GM12878 (cell line): Measurements from ENCODE around the gene ARL2. TPM values are rescaled to one million over a fixed set of nuclear protein-coding genes. Genes with fewer than 3 reads are reported as not detected.
A peak's percentile ranks its signal among the peaks of the same experiment; 100 is the strongest.

ENCODE experiments used
- ATAC-seq: fragments of 200-7000 bp; cut with Tn5 transposase; 3 replicates; pipeline ENCODE4 v1.9.1; 2020; ENCODE audit warnings: mild to moderate bottlenecking, moderate library complexity
- BruUV-seq: library from RNA; stranded (reverse); fragments of 400-500 nt; replicated peaks from 2 replicates; lab custom pipeline; 2021; lab: Mats Ljungman, UMichigan
- CTCF ChIA-PET: fragments of 300-600 bp; sonication (Branson Sonifier 250); formaldehyde crosslinking; extraction: SDS; loops from one replicate; lab custom pipeline; 2021; ENCODE audit warnings: inconsistent platforms; lab: Yijun Ruan, JAX
- POLR2A ChIA-PET: fragments of 350-600 bp; formaldehyde crosslinking; extraction: SDS; loops from one replicate; lab custom pipeline; 2021; ENCODE audit warnings: inconsistent platforms; lab: Charles Lee
- RAD21 ChIA-PET: fragments of 300-600 bp; sonication (Branson Sonifier 250); formaldehyde crosslinking; loops from one replicate; lab custom pipeline; 2023; ENCODE audit warnings: antibody characterized with exemption; ENCODE audit not compliant: unreplicated experiment; lab: Charles Lee
- SMC1A ChIA-PET: fragments of 300-600 bp; sonication (Branson Sonifier 250); formaldehyde crosslinking; loops from one replicate; lab custom pipeline; 2023; ENCODE audit not compliant: unreplicated experiment, uncharacterized antibody; lab: Charles Lee
- DNase-seq: peaks from one replicate; pipeline ENCODE4 v3.0.0-alpha.2; 2011; ENCODE audit warnings: low read depth, low spot score
- FAIRE-seq: peaks from 3 replicates; lab custom pipeline; 2011; peaks lifted over from hg19 to GRCh38; lab: Jason Lieb, UNC
- H2AFZ ChIP-seq: 2 replicates; pipeline ENCODE4 v1.6.0; 2011; ENCODE audit warnings: low read depth, low read length, control low read depth; ENCODE audit not compliant: control insufficient read depth
- H3K27ac ChIP-seq: 2 replicates; pipeline ENCODE4 v1.5.1; 2011; ENCODE audit warnings: control low read depth; ENCODE audit not compliant: control insufficient read depth, insufficient read depth
- H3K27me3 ChIP-seq, 2 experiments: replicated peaks in 1 of 2; 2 replicates each; pipeline versions ENCODE4 v1.6.0 to v1.6.1; 2011; ENCODE audit warnings: low read length in 1 of 2; ENCODE audit not compliant: control insufficient read depth in 2 of 2, insufficient read depth in 2 of 2
- H3K36me3 ChIP-seq, 2 experiments: 2 replicates each; pipeline ENCODE4 v1.5.1; 2011; ENCODE audit warnings: low read length in 1 of 2; ENCODE audit not compliant: control insufficient read depth in 2 of 2, insufficient read depth in 2 of 2
- H3K4me1 ChIP-seq: 2 replicates; pipeline ENCODE4 v1.6.1; 2011; ENCODE audit warnings: mild to moderate bottlenecking, low read length, moderate library complexity, mixed read lengths; ENCODE audit not compliant: control insufficient read depth, insufficient read depth
- H3K4me2 ChIP-seq: 2 replicates; pipeline ENCODE4 v1.6.0; 2011; ENCODE audit warnings: control low read depth; ENCODE audit not compliant: control insufficient read depth, insufficient read depth
- H3K4me3 ChIP-seq: fragments of 200-600 bp; sonication (generic); 2 replicates; pipeline ENCODE4 v1.5.1; 2016
- H3K79me2 ChIP-seq: 2 replicates; pipeline ENCODE4 v1.6.0; 2011; ENCODE audit warnings: low read length; ENCODE audit not compliant: control insufficient read depth, insufficient read depth
- H3K9ac ChIP-seq: 2 replicates; pipeline ENCODE4 v1.8.0; 2011; ENCODE audit warnings: low read length, control low read depth, mixed read lengths; ENCODE audit not compliant: control insufficient read depth, insufficient read depth
- H3K9me3 ChIP-seq: replicated peaks from 3 replicates; pipeline ENCODE4 v1.5.1; 2011; ENCODE audit warnings: mild to moderate bottlenecking, low read length; ENCODE audit not compliant: control insufficient read depth, insufficient read depth
- H4K20me1 ChIP-seq: 2 replicates; pipeline ENCODE4 v1.6.0; 2011; ENCODE audit not compliant: control insufficient read depth, insufficient read depth
- CEBPB ChIP-seq, 2 experiments: fragments of 150-350 bp in 1 of 2; IDR thresholded peaks; 2 replicates each; pipeline ENCODE4 v1.6.1; 2012 to 2014; ENCODE audit warnings: low read depth in 2 of 2, low read length in 2 of 2, borderline replicate concordance in 1 of 2, inconsistent platforms in 1 of 2
- FOXK2 ChIP-seq: fragments of 450-650 bp; IDR thresholded peaks from 2 replicates; pipeline ENCODE4 v1.6.1; 2017; ENCODE audit warnings: mild to moderate bottlenecking, moderate library complexity
- KDM1A ChIP-seq: fragments of 200-600 bp; sonication (generic); IDR thresholded peaks from 2 replicates; pipeline ENCODE4 v1.6.1; 2016; ENCODE audit warnings: borderline replicate concordance
- NR2C2 ChIP-seq: IDR thresholded peaks from 2 replicates; pipeline ENCODE4 v1.6.1; 2011; ENCODE audit warnings: borderline replicate concordance, low read depth; ENCODE audit not compliant: control insufficient read depth, insufficient read length
- RCOR1 ChIP-seq: conservative IDR thresholded peaks from 2 replicates; pipeline ENCODE4 v1.6.1; 2012; ENCODE audit warnings: low read depth, low read length, improper control_type of control experiment
- TBL1XR1 ChIP-seq: IDR thresholded peaks from 2 replicates; pipeline ENCODE4 v1.6.1; 2012; ENCODE audit warnings: low read depth, low read length, improper control_type of control experiment
- ZNF384 ChIP-seq: IDR thresholded peaks from 2 replicates; pipeline ENCODE4 v1.6.1; 2012; ENCODE audit warnings: low read depth, mild to moderate bottlenecking, low read length, improper control_type of control experiment, borderline replicate concordance
- WGBS: methylation state at CpG from one replicate; pipeline ENCODE4 v1.1.6; 2016; ENCODE audit warnings: low lambda C conversion rate; ENCODE audit not compliant: insufficient replicate concordance, insufficient coverage; ENCODE audit errors: missing lambda C conversion rate; 5-methylcytosine and 5-hydroxymethylcytosine counted together
- in situ Hi-C: fragments of 300-500 bp; cut with MboI; formaldehyde crosslinking; loops from 9 replicates; pipeline ENCODE4 v1.14.3; 2018; ENCODE audit warnings: mixed read lengths
- intact Hi-C: fragments of 100-400 bp; cut with micrococcal nuclease; formaldehyde crosslinking; loops from one replicate; pipeline ENCODE4 v1.14.2; 2022; ENCODE audit not compliant: unreplicated experiment
- polyA plus RNA-seq, 11 experiments: library from polyadenylated mRNA; depleted of rRNA in 4 of 11; unstranded in 6 of 11; stranded (reverse) in 5 of 11; fragments of >200 nt; fragmentation: Nextera tagmentation in 4 of 11; fragmentation: Illumina TruSeq in 1 of 11; extraction: Ambion mirVana in 4 of 11; extraction: Trizol in 1 of 11; gene quantifications; 1 replicate in 1 of 11; 2 replicates in 10 of 11; pipeline versions ENCODE4 v1.2.1 to v1.2.3, GENCODE V29; 2011 to 2016; ENCODE audit warnings: inconsistent platforms in 2 of 11, missing spikeins in 2 of 11, low read depth in 1 of 11
- total RNA-seq, 4 experiments: library from RNA; depleted of rRNA in 3 of 4; stranded (reverse); fragments of >200 nt in 3 of 4; fragmentation: Illumina TruSeq in 1 of 4; extraction: Trizol in 1 of 4; gene quantifications; 2 replicates each; pipeline versions ENCODE4 v1.2.1 to v1.2.3, GENCODE V29; 2013 to 2021
- TF ChIP-seq, protein P1 (sequence below): fragments of 450-650 bp; formaldehyde crosslinking; IDR thresholded peaks from 2 replicates; pipeline ENCODE4 v1.5.0; 2022; ENCODE audit warnings: mild to moderate bottlenecking, missing genetic modification characterization
- TF ChIP-seq, protein P2 (sequence below): fragments of 450-650 bp; IDR thresholded peaks from 2 replicates; pipeline ENCODE4 v1.6.1; 2017; ENCODE audit warnings: low read depth, mild to moderate bottlenecking, moderate library complexity

The ARL2 gene
- total and polyA plus RNA-seq, 10 of the 15 experiments (the other 5 are each of a cell fraction or from before 2014, with no cell fraction given) = 4.1 to 138 (median 73.4) TPM

DNA sequence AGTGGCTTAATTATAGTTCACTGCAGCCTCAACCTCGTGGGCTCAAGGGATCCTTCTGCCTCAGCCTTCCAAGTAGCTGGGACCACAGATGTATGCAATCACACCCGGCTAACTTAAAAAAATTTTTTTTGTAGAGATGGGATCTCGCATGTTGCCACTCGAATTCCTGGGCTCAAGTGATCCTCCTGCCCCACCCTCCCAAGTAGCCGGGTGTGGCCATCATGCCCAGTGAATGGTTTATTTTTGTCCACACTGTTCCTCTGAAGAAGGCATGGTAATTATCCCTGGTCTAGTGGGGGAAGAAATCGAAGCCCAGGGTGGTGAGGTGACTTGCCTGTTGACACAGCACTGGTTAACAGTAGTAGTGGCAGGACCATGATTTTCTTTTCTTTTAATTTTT, 28.9 kb downstream of the ARL2 start:
- POLR2A ChIA-PET = interaction anchor here (1.0 to 1.1 kb wide), 2 partner anchors 10 to 468 kb away, joined by 3 to 5 read pairs; no protein-coding TSS in a partner anchor
- CTCF ChIA-PET = interaction anchor here (0.9 to 3.3 kb wide), 3 partner anchors 15 to 68 kb away, joined by 3 to 9 read pairs (median 4); partner anchors contain the start of genes ARL2 and TM7SF2
- FAIRE-seq = no peak
- Histone ChIP-seq H3K27ac (no peak overlapping the region), H3K27me3 (no peaks in the 10 kb centered on the region), H3K4me2 (peak overlapping the region; percentile 76), H2AFZ (no peak overlapping the region), H3K36me3 (peaks cover 0 to 5% of the 10 kb centered on the region in 2 experiments; a peak in 3 of 4 replicates), H4K20me1 (no peaks in the 10 kb centered on the region), H3K79me2 (peaks cover 5% of the 10 kb centered on the region), H3K9ac (no peak overlapping the region), H3K4me1 (peaks cover 20% of the 10 kb centered on the region), H3K4me3 (no peak overlapping the region; the same call in 1 of the 2 replicates), H3K9me3 (no peaks in the 10 kb centered on the region)
- RAD21 ChIA-PET = interaction anchor here (0.9 to 2.2 kb wide), 2 partner anchors 29 to 34 kb away, joined by 3 to 7 read pairs; no protein-coding TSS in a partner anchor
- ATAC-seq = no peak
- no peak for TF ChIP-seq CEBPB (IDR thresholded peaks at IDR 0.05; ENCODE audit: borderline replicate concordance in 1 of 2, low read depth in 2 of 2, low read length in 2 of 2)
- TF ChIP-seq, protein P1, sequence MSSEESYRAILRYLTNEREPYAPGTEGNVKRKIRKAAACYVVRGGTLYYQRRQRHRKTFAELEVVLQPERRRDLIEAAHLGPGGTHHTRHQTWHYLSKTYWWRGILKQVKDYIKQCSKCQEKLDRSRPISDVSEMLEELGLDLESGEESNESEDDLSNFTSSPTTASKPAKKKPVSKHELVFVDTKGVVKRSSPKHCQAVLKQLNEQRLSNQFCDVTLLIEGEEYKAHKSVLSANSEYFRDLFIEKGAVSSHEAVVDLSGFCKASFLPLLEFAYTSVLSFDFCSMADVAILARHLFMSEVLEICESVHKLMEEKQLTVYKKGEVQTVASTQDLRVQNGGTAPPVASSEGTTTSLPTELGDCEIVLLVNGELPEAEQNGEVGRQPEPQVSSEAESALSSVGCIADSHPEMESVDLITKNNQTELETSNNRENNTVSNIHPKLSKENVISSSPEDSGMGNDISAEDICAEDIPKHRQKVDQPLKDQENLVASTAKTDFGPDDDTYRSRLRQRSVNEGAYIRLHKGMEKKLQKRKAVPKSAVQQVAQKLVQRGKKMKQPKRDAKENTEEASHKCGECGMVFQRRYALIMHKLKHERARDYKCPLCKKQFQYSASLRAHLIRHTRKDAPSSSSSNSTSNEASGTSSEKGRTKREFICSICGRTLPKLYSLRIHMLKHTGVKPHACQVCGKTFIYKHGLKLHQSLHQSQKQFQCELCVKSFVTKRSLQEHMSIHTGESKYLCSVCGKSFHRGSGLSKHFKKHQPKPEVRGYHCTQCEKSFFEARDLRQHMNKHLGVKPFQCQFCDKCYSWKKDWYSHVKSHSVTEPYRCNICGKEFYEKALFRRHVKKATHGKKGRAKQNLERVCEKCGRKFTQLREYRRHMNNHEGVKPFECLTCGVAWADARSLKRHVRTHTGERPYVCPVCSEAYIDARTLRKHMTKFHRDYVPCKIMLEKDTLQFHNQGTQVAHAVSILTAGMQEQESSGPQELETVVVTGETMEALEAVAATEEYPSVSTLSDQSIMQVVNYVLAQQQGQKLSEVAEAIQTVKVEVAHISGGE (CRISPR knock-in tag) = no peak
- TF ChIP-seq KDM1A = no peak
- TF ChIP-seq TBL1XR1 = no peak
- TF ChIP-seq, protein P2, sequence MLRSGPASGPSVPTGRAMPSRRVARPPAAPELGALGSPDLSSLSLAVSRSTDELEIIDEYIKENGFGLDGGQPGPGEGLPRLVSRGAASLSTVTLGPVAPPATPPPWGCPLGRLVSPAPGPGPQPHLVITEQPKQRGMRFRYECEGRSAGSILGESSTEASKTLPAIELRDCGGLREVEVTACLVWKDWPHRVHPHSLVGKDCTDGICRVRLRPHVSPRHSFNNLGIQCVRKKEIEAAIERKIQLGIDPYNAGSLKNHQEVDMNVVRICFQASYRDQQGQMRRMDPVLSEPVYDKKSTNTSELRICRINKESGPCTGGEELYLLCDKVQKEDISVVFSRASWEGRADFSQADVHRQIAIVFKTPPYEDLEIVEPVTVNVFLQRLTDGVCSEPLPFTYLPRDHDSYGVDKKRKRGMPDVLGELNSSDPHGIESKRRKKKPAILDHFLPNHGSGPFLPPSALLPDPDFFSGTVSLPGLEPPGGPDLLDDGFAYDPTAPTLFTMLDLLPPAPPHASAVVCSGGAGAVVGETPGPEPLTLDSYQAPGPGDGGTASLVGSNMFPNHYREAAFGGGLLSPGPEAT = no peak
- no peak for TF ChIP-seq RCOR1
- TF ChIP-seq NR2C2 = no peak
- TF ChIP-seq ZNF384 = no peak
- TF ChIP-seq FOXK2 = no peak
- no TSS peak for BruUV-seq
- SMC1A ChIA-PET = no interaction called here
- no peak for DNase-seq
- WGBS = 99% methylated on average over 6 of the region's 6 CpGs
- in situ Hi-C loops (no loop called here), intact Hi-C loops (loop anchor here (5.0 kb wide), 1 partner anchor 34 kb away; no protein-coding TSS in a partner anchor)
